Stimulated activated CD8-positive, alpha-beta memory T cell treated with anti-CD3 and anti-CD28 coated beads, Interleukin-7, amount 100 ng/mL, for 24 hours (primary cell): ENCODE data around the gene CDHR5.

ENCODE experiments used
- DNase-seq: peaks from one replicate; pipeline ENCODE4 v3.0.0-alpha.2; 2020; ENCODE audit warnings: low read depth

The CDHR5 gene

GRCh38 chr11:623349-623869 is 1.3 kb downstream of the CDHR5 start:
- DNase-seq, result no peak

- DNase-seq, result no peak
These were observed 2.9 kb downstream of the CDHR5 start for GRCh38 chr11:621838-622237.

- no peak for DNase-seq
These were observed 3.6 kb downstream of the CDHR5 start for GRCh38 chr11:620935-621814.

GRCh38 chr11:620201-620600 is 4.6 kb downstream of the CDHR5 start:
- no peak for DNase-seq

GRCh38 chr11:619628-620050 is 5.1 kb downstream of the CDHR5 start:
- DNase-seq, result no peak

- no peak for DNase-seq
These were observed 5.7 kb downstream of the CDHR5 start for GRCh38 chr11:618856-619627.

GRCh38 chr11:617912-618682 is 6.7 kb downstream of the CDHR5 start:
- no peak for DNase-seq

GRCh38 chr11:617199-617911 is 7.4 kb downstream of the CDHR5 start:
- DNase-seq, result no peak

GRCh38 chr11:616320-617198 is 8.2 kb downstream of the CDHR5 start:
- DNase-seq, result no peak

GRCh38 chr11:615504-616319 is 9.0 kb downstream of the CDHR5 start, which contains the start of gene IRF7:
TSS of gene IRF7 (minus strand) at chr11:615950. CDS start at chr11:615364, 586 bp downstream.
- peak; percentile 62 for DNase-seq

- DNase-seq, result no peak
These were observed 9.9 kb downstream of the CDHR5 start for GRCh38 chr11:614623-615503.

GRCh38 chr11:614021-614622 is 10.6 kb downstream of the CDHR5 start:
- no peak for DNase-seq

GRCh38 chr11:613369-613968 is 11.3 kb downstream of the CDHR5 start:
- peak; percentile 56 for DNase-seq

GRCh38 chr11:612961-613300 is 11.8 kb downstream of the CDHR5 start:
- no peak for DNase-seq

- no peak for DNase-seq
These were observed 12.4 kb downstream of the CDHR5 start for GRCh38 chr11:612201-612960.

- no peak for DNase-seq
These were observed 13.5 kb downstream of the CDHR5 start for GRCh38 chr11:611001-611996.
